Neuron (in vitro differentiated cells): ENCODE results near the gene NR2E3.
"Not testable (repeated sequence)": the region's sequence is repeated elsewhere in the genome, so short reads cannot be mapped to it uniquely, and the experiment has no call there.

Experiments used
- H2AFZ ChIP-seq: one replicate; pipeline ENCODE4 v1.6.1; 2013; ENCODE audit warnings: low read depth, mild to moderate bottlenecking, inconsistent platforms, low read length, moderate library complexity
- H3K27me3 ChIP-seq: one replicate; pipeline ENCODE4 v1.6.1; 2013; ENCODE audit warnings: low read length; ENCODE audit not compliant: insufficient read depth
- H3K36me3 ChIP-seq: one replicate; pipeline ENCODE4 v1.6.1; 2013; ENCODE audit warnings: low read length; ENCODE audit not compliant: insufficient read depth
- H3K4me1 ChIP-seq: one replicate; pipeline ENCODE4 v1.6.1; 2013; ENCODE audit warnings: low read length; ENCODE audit not compliant: insufficient read depth
- H3K4me3 ChIP-seq: 2 replicates; pipeline ENCODE4 v1.5.1; 2013; ENCODE audit warnings: mild to moderate bottlenecking, low read length, moderate library complexity
- H3K9me3 ChIP-seq: one replicate; pipeline ENCODE4 v1.6.1; 2013; ENCODE audit warnings: low read length

NR2E3 gene

GRCh38 chr15:71844916-71845315 lies 34.6 kb downstream of the NR2E3 start:
- Histone ChIP-seq H3K9me3 (no peaks in the 10 kb centered on the region), H2AFZ (no peak overlapping the region), H3K36me3 (peaks cover 45% of the 10 kb centered on the region), H3K27me3 (no peaks in the 10 kb centered on the region), H3K4me1 (no peaks in the 10 kb centered on the region), H3K4me3 (no peak overlapping the region)

- Histone ChIP-seq H3K4me3 (no peak overlapping the region), H3K4me1 (no peaks in the 10 kb centered on the region), H2AFZ (no peak overlapping the region), H3K9me3 (no peaks in the 10 kb centered on the region), H3K27me3 (no peaks in the 10 kb centered on the region), H3K36me3 (peaks cover 26% of the 10 kb centered on the region)
Measured at GRCh38 chr15:71853543-71853942, 43.2 kb downstream of the NR2E3 start.

- H3K9me3 ChIP-seq, H3K4me3 ChIP-seq, H3K4me1 ChIP-seq, H3K27me3 ChIP-seq, H2AFZ ChIP-seq: not testable (repeated sequence)
- H3K36me3 ChIP-seq = peaks cover 11% of the 10 kb centered on the region
Measured at GRCh38 chr15:71858232-71858631, 47.9 kb downstream of the NR2E3 start.
